ENCODE data around the gene ZEB2. TPM values are rescaled to one million over a fixed set of nuclear protein-coding genes. Genes with fewer than 3 reads are reported as not detected.

The ZEB2 gene
- total and polyA plus RNA-seq, 2 donors (not counting 3 experiments of a cell fraction or from before 2014, with no cell fraction given): 17.9 to 49.6 TPM

GRCh38 chr2:144404586-144405314, 115.2 kb downstream of the ZEB2 start:
- Histone ChIP-seq H4K20me1 (replicated peaks; ENCODE audit: control insufficient read depth, extremely low read depth, insufficient read depth, low read length) (no peaks in the 10 kb centered on the region), H3K4me1 (ENCODE audit: control insufficient read depth, extremely low read depth, insufficient read depth, low read length) (no peaks in the 10 kb centered on the region), H3K9ac (replicated peaks; ENCODE audit: extremely low read depth, insufficient read depth, low read length) (no peak overlapping the region), H3K27ac (ENCODE audit: insufficient read depth, low read depth, low read length) (no peak overlapping the region), H3K36me3 (ENCODE audit: control insufficient read depth in 2 of 2, extremely low read depth in 1 of 2, insufficient read depth in 2 of 2, low read length in 2 of 2) (peaks cover 10% of the 10 kb centered on the region in 2 experiments), H3K4me3 (replicated peaks in 1 of 3; ENCODE audit: insufficient read depth in 1 of 3, low read depth in 1 of 3, low read length in 3 of 3) (no peak overlapping the region), H3K9me1 (replicated peaks; ENCODE audit: control insufficient read depth, extremely low read depth, insufficient read depth, low read length) (no peaks in the 10 kb centered on the region), H3K4me2 (ENCODE audit: insufficient read depth, low read length) (no peak overlapping the region), H3K79me2 (ENCODE audit: control insufficient read depth, insufficient read depth, low read length) (no peaks in the 10 kb centered on the region), H3K9me3 (replicated peaks; ENCODE audit: control insufficient read depth, insufficient read depth, low read length) (no peaks in the 10 kb centered on the region), H3K27me3 (ENCODE audit: control insufficient read depth in 2 of 2, insufficient read depth in 2 of 2, low read length in 2 of 2) (no peaks in the 10 kb centered on the region), H2AFZ (ENCODE audit: low read depth, low read length) (no peak overlapping the region)
- DNase-seq (ENCODE audit: low read depth, low spot score): no peak
- intact Hi-C loops (cut with micrococcal nuclease) (no loop called here), dilution Hi-C loops (cut with MboI; ENCODE audit: extremely low pct_ligation_motif_present, low sequenced_read_pairs) (no loop called here)
- POLR2A ChIA-PET: no interaction called here
- BruUV-seq (replicated peaks): no TSS peak
- no peak for FAIRE-seq
- no peak for TF ChIP-seq JUN (IDR thresholded peaks at IDR 0.05; ENCODE audit: borderline replicate concordance, insufficient read depth, insufficient read length, low read depth)
- no peak for TF ChIP-seq EZH2 (IDR thresholded peaks at IDR 0.05; ENCODE audit: borderline replicate concordance, low read depth, low read length, severe bottlenecking)
- TF ChIP-seq FOS (IDR thresholded peaks at IDR 0.05; ENCODE audit: borderline replicate concordance, insufficient read depth, low read length): no peak
- TF ChIP-seq MYC (IDR thresholded peaks at IDR 0.05; ENCODE audit: low read depth, low read length): no peak
- no peak for TF ChIP-seq POLR2AphosphoS5 (IDR thresholded peaks at IDR 0.05; ENCODE audit: insufficient read depth, low read depth, low read length)
- TF ChIP-seq, protein P1, sequence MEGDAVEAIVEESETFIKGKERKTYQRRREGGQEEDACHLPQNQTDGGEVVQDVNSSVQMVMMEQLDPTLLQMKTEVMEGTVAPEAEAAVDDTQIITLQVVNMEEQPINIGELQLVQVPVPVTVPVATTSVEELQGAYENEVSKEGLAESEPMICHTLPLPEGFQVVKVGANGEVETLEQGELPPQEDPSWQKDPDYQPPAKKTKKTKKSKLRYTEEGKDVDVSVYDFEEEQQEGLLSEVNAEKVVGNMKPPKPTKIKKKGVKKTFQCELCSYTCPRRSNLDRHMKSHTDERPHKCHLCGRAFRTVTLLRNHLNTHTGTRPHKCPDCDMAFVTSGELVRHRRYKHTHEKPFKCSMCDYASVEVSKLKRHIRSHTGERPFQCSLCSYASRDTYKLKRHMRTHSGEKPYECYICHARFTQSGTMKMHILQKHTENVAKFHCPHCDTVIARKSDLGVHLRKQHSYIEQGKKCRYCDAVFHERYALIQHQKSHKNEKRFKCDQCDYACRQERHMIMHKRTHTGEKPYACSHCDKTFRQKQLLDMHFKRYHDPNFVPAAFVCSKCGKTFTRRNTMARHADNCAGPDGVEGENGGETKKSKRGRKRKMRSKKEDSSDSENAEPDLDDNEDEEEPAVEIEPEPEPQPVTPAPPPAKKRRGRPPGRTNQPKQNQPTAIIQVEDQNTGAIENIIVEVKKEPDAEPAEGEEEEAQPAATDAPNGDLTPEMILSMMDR (IDR thresholded peaks at IDR 0.05; ENCODE audit: extremely low read depth in 1 of 2, insufficient read depth in 1 of 2, low read depth in 1 of 2, low read length in 2 of 2): no peak
- TF ChIP-seq MAX (IDR thresholded peaks at IDR 0.05; ENCODE audit: insufficient read depth, insufficient read length): no peak
- TF ChIP-seq POLR2A (IDR thresholded peaks at IDR 0.05; ENCODE audit: low read depth, low read length): no peak
- TF ChIP-seq GATA2 (IDR thresholded peaks at IDR 0.05; ENCODE audit: insufficient read depth, insufficient read length, low read depth, low read length): no peak
- CTCF ChIA-PET: no interaction called here

Data from endothelial cell of umbilical vein (primary cell).